ENCODE measurements around the gene CRYGS.

DNA sequence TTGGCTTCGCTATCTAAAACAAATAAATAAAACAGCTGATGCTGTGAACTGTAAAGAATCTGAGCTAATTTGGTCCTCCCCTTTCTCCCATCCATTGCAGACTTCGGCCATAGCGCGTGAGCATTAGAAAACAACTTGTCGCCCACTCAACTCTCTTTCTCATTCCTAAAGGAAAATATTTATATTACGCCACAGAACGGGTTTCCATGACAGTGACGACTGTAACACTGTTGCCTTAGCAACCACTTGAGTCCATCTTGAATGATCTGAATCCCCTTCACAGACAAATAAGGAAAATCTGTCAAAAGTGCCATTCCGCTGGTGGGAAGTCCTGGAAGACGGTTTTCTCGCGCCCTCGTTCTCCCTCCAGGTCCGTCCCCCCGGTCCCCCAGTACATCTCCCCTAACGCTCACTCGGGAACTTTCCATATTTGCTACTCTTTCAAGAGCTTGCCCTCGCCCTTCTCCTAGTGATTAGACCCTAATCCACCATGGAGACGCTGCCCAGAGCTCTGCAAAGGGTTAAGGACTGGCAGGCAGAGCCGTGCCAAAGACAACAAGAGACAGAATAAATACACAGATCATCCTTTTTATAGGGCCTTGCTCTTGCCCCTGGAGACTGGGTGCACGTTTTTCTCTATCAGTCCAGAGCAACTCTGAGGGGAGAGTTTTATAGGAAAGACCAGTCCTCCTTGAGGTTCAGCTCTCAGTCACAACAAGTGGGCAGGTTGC, 50.5 kb downstream of the CRYGS start:
- TF ChIP-seq, protein P1, sequence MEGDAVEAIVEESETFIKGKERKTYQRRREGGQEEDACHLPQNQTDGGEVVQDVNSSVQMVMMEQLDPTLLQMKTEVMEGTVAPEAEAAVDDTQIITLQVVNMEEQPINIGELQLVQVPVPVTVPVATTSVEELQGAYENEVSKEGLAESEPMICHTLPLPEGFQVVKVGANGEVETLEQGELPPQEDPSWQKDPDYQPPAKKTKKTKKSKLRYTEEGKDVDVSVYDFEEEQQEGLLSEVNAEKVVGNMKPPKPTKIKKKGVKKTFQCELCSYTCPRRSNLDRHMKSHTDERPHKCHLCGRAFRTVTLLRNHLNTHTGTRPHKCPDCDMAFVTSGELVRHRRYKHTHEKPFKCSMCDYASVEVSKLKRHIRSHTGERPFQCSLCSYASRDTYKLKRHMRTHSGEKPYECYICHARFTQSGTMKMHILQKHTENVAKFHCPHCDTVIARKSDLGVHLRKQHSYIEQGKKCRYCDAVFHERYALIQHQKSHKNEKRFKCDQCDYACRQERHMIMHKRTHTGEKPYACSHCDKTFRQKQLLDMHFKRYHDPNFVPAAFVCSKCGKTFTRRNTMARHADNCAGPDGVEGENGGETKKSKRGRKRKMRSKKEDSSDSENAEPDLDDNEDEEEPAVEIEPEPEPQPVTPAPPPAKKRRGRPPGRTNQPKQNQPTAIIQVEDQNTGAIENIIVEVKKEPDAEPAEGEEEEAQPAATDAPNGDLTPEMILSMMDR (IDR thresholded peaks at IDR 0.05) = no peak
- TF ChIP-seq POLR2A (IDR thresholded peaks at IDR 0.05) = no peak

Data from esophagus squamous epithelium (tissue), 4 donors.